A673 (cell line): ENCODE results near the gene TFDP2.

Experiments
- CTCF ChIP-seq: fragments of 300-800, 200-600 bp; sonication (generic); conservative IDR thresholded peaks from 2 replicates; pipeline ENCODE4 v1.5.1; 2017; ENCODE audit warnings: low read depth, mild to moderate bottlenecking, antibody characterized with exemption, low read length, moderate library complexity, mixed read lengths
- EZH2 ChIP-seq: fragments of 200-600 bp; sonication (generic); IDR thresholded peaks from 2 replicates; pipeline ENCODE4 v1.6.1; 2017; ENCODE audit warnings: borderline replicate concordance, low read depth, mild to moderate bottlenecking, mixed read lengths, antibody characterized with exemption, low read length; ENCODE audit not compliant: poor library complexity, severe bottlenecking

DNA sequence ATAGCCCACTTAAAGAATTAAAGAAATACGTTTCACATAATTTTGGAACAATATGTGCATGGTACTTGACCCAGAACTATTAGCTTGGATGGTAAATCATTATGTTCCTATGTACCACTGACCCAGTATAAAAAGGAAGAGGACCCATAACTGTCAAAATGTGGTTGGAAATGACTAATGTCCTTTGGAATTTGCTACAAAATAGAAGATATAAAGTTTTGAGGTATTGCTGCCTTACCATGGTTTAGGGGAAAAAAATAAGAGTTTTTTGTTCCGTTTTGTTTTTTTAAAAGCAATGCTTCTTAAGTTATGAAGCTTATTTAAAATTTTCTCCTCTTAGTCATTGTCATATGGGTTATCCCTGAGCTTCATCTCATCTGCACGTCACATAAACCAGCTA lies 15.8 kb upstream of the TFDP2 start:
- TF ChIP-seq CTCF (no peak), EZH2 (no peak)
